ENCODE measurements around the gene ABLIM2.

ABLIM2 gene

GRCh38 chr4:8082517-8083055, 76.0 kb downstream of the ABLIM2 start:
- no peak for DNase-seq

GRCh38 chr4:8081621-8082516, 76.7 kb downstream of the ABLIM2 start:
- DNase-seq: no peak

- DNase-seq: no peak
These were observed 77.4 kb downstream of the ABLIM2 start for GRCh38 chr4:8081171-8081570.

- DNase-seq: no peak
These were observed 77.9 kb downstream of the ABLIM2 start for GRCh38 chr4:8080754-8081065.

- no peak for DNase-seq
These were observed 78.5 kb downstream of the ABLIM2 start for GRCh38 chr4:8079916-8080753.

- no peak for DNase-seq
These were observed 79.4 kb downstream of the ABLIM2 start for GRCh38 chr4:8079031-8079885.

GRCh38 chr4:8078610-8079015, 80.0 kb downstream of the ABLIM2 start:
- DNase-seq: no peak

- DNase-seq: no peak
These were observed 80.5 kb downstream of the ABLIM2 start for GRCh38 chr4:8078109-8078494.

GRCh38 chr4:8077181-8078108, 81.2 kb downstream of the ABLIM2 start:
- no peak for DNase-seq

GRCh38 chr4:8076023-8076422, 82.6 kb downstream of the ABLIM2 start:
- DNase-seq: no peak

- DNase-seq: no peak
These were observed 85.3 kb downstream of the ABLIM2 start for GRCh38 chr4:8073206-8073863.

- no peak for DNase-seq
These were observed 86.2 kb downstream of the ABLIM2 start for GRCh38 chr4:8072235-8072968.

GRCh38 chr4:8071766-8072165, 86.8 kb downstream of the ABLIM2 start:
- no peak for DNase-seq

- DNase-seq: no peak
These were observed 87.6 kb downstream of the ABLIM2 start for GRCh38 chr4:8070736-8071718.

GRCh38 chr4:8069102-8069752, 89.4 kb downstream of the ABLIM2 start:
- DNase-seq: no peak

- no peak for DNase-seq
These were observed 90.4 kb downstream of the ABLIM2 start for GRCh38 chr4:8067945-8068896.

- no peak for DNase-seq
These were observed 91.2 kb downstream of the ABLIM2 start for GRCh38 chr4:8067274-8067936.

Data from activated CD4-positive, alpha-beta T cell treated with anti-CD3 and anti-CD28 coated beads, Interleukin-2, amount 50 U/mL, for 16 hours (primary cell).